ENCODE results near the gene ACTN4. TPM values are rescaled to one million over a fixed set of nuclear protein-coding genes. Genes with fewer than 3 reads are reported as not detected.
A peak's percentile ranks its signal among the peaks of the same experiment; 100 is the strongest.

Gene ACTN4
- total RNA-seq, 1 experiment from 2014 or later = 1,233 TPM

GRCh38 chr19:38661136-38661535 lies 13.7 kb downstream of the ACTN4 start:
- BruUV-seq (replicated peaks) = no TSS peak
- POLR2A ChIA-PET (ENCODE audit: unreplicated experiment) = no interaction called here
- Histone ChIP-seq H3K27ac (peak overlapping the region; percentile 99), H3F3A (ENCODE audit: insufficient read depth, low read depth) (peaks cover 91% of the 10 kb centered on the region), H3K9me3 (ENCODE audit: insufficient read depth, low read depth) (no peaks in the 10 kb centered on the region), H3K36me3 (ENCODE audit: low read depth) (peaks cover 31% of the 10 kb centered on the region), H4K20me1 (ENCODE audit: insufficient read depth) (peaks cover 49% of the 10 kb centered on the region), H3K9me2 (ENCODE audit: insufficient read depth) (no peaks in the 10 kb centered on the region), H2AFZ (no peak overlapping the region), H3K4me3 (no peak overlapping the region), H3K4me2 (peak overlapping the region; percentile 89), H3K4me1 (replicated peaks; ENCODE audit: insufficient read depth) (peaks cover 97% of the 10 kb centered on the region), H3K79me2 (ENCODE audit: low read depth) (peaks cover 96% of the 10 kb centered on the region), H3K27me3 (ENCODE audit: insufficient read depth, low read depth) (no peaks in the 10 kb centered on the region)
- DNase-seq = no peak
- intact Hi-C loops (cut with micrococcal nuclease; ENCODE audit: unreplicated experiment) = no loop called here
- no peak for TF ChIP-seq CTCF (conservative IDR thresholded peaks at IDR 0.05)
- no peak for TF ChIP-seq EZH2 (IDR thresholded peaks at IDR 0.05; ENCODE audit: low read depth)
- CTCF ChIA-PET = no interaction called here

DNA sequence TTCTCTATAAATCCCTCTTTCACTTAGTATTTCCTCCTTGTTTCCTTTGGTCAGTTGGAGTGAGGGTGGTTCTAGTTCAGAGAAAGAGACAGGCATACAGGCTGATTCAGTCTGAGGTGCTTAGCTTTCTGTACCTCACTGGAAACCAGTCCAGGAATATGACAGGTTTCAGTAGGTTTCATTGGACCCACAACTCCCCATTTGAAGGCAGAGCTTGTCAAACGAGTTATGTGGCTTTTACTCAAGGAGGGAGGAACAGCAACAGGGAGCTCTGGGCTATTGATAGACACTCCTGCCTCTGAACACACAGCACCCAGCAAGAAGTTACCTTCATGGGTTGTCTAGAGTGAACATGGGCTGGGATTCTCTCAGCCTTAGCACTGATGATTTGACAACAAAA lies 14.5 kb downstream of the ACTN4 start:
- Histone ChIP-seq H2AFZ (no peak overlapping the region), H3K27me3 (ENCODE audit: insufficient read depth, low read depth) (no peaks in the 10 kb centered on the region), H3K4me2 (peak overlapping the region; percentile 89), H3K9me3 (ENCODE audit: insufficient read depth, low read depth) (no peaks in the 10 kb centered on the region), H3K4me1 (replicated peaks; ENCODE audit: insufficient read depth) (peaks cover 97% of the 10 kb centered on the region), H3F3A (ENCODE audit: insufficient read depth, low read depth) (peaks cover 91% of the 10 kb centered on the region), H3K9me2 (ENCODE audit: insufficient read depth) (no peaks in the 10 kb centered on the region), H3K36me3 (ENCODE audit: low read depth) (peaks cover 32% of the 10 kb centered on the region; the same call in 1 of the 2 replicates), H4K20me1 (ENCODE audit: insufficient read depth) (peaks cover 58% of the 10 kb centered on the region), H3K4me3 (peak overlapping the region; percentile 21), H3K27ac (peak overlapping the region; percentile 99), H3K79me2 (ENCODE audit: low read depth) (peaks cover 96% of the 10 kb centered on the region)
- ChIA-PET POLR2A (ENCODE audit: unreplicated experiment) (interaction anchor here (0.5 to 1.2 kb wide), 6 partner anchors 13 to 57 kb away, joined by 3 to 7 read pairs (median 4); partner anchors contain the start of gene ACTN4), CTCF (no interaction called here)
- intact Hi-C loops (cut with micrococcal nuclease; ENCODE audit: unreplicated experiment) = loop anchor here (1.0 kb wide), 1 partner anchor 11 kb away; no protein-coding TSS in a partner anchor
- BruUV-seq (replicated peaks) = no TSS peak
- TF ChIP-seq EZH2 (IDR thresholded peaks at IDR 0.05; ENCODE audit: low read depth) = no peak
- no peak for TF ChIP-seq CTCF (conservative IDR thresholded peaks at IDR 0.05)
- peak; percentile 69 to 96 for DNase-seq

DNA sequence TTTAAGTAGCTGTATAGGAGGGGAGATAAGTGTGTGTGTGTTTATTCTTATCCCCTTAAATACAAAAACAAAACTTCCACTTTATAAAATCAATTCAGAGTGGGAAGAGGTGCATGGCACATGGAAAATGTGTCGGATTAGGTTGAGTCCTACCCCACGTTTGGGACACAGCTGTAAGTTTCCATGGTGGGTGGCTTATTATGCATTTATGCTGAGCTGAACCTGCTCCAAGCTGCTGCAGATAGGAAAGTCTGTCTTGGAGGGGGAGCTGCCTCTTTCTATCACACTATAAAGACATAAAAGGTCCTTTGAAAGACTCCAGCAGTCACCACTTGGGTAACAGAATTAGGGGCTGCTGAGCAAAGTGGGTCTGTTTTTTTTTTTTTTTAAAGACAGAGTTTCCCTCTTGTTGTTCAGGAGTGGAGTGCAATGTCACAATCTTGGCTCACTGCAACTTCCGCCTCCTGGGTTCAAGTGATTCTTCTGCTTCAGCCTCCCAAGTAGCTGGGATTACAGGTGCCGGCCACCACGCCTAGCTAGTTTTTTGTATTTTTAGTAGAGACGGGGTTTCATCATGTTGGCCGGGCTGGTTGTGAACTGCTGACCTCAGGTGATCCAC lies 15.2 kb downstream of the ACTN4 start:
- H3K9me2 ChIP-seq (ENCODE audit: insufficient read depth) = no peaks in the 10 kb centered on the region
- no peak for TF ChIP-seq CTCF (conservative IDR thresholded peaks at IDR 0.05)
- TF ChIP-seq EZH2 (IDR thresholded peaks at IDR 0.05; ENCODE audit: low read depth) = no peak
- peak overlapping the region; percentile 99 for H3K27ac ChIP-seq
- POLR2A ChIA-PET (ENCODE audit: unreplicated experiment) = interaction anchor here (0.5 to 1.2 kb wide), 7 partner anchors 14 to 57 kb away, joined by 3 to 10 read pairs (median 5); partner anchors contain the start of gene ACTN4
- no peaks in the 10 kb centered on the region for H3K9me3 ChIP-seq (ENCODE audit: insufficient read depth, low read depth)
- no TSS peak for BruUV-seq (replicated peaks)
- peaks cover 96% of the 10 kb centered on the region for H3K79me2 ChIP-seq (ENCODE audit: low read depth)
- intact Hi-C loops (cut with micrococcal nuclease; ENCODE audit: unreplicated experiment) = loop anchor here (1.0 kb wide), 1 partner anchor 11 kb away; no protein-coding TSS in a partner anchor
- H3K27me3 ChIP-seq (ENCODE audit: insufficient read depth, low read depth) = no peaks in the 10 kb centered on the region
- H3K4me3 ChIP-seq = peak overlapping the region; percentile 21
- DNase-seq = no peak
- peak overlapping the region; percentile 89 for H3K4me2 ChIP-seq
- peaks cover 29% of the 10 kb centered on the region; the same call in 1 of the 2 replicates for H3K36me3 ChIP-seq (ENCODE audit: low read depth)
- peaks cover 60% of the 10 kb centered on the region for H4K20me1 ChIP-seq (ENCODE audit: insufficient read depth)
- H3F3A ChIP-seq (ENCODE audit: insufficient read depth, low read depth) = peaks cover 91% of the 10 kb centered on the region
- H3K4me1 ChIP-seq (replicated peaks; ENCODE audit: insufficient read depth) = peaks cover 97% of the 10 kb centered on the region
- CTCF ChIA-PET = no interaction called here
- no peak overlapping the region for H2AFZ ChIP-seq

Data from PC-9 (cell line).